Prostate gland (tissue), 2 donors: ENCODE measurements around the gene SAP30. TPM values are rescaled to one million over a fixed set of nuclear protein-coding genes. Genes with fewer than 3 reads are reported as not detected.

Source experiments
- DNase-seq: peaks from one replicate; pipeline ENCODE4 v3.0.0-alpha.2; 2019; ENCODE audit warnings: low spot score
- H3K27ac ChIP-seq, 2 donors: fragments of 200-600 bp; sonication (generic); 2 replicates each; pipeline ENCODE4 v1.5.1; 2017 to 2019
- H3K27me3 ChIP-seq: fragments of 200-600 bp; sonication (generic); replicated peaks from 2 replicates; pipeline ENCODE4 v1.5.1; 2019; ENCODE audit not compliant: insufficient read depth
- H3K36me3 ChIP-seq, 2 donors: fragments of 200-600 bp; sonication (generic); 1 replicate in 1 of 2; 2 replicates in 1 of 2; pipeline versions ENCODE4 v1.5.1 to v1.8.1; 2017 to 2019
- H3K4me1 ChIP-seq: fragments of 200-600 bp; sonication (generic); replicated peaks from 2 replicates; pipeline ENCODE4 v1.5.1; 2019
- H3K4me3 ChIP-seq, 2 donors: fragments of 200-600 bp; sonication (generic); 2 replicates each; pipeline ENCODE4 v1.5.1; 2017 to 2019
- H3K9me3 ChIP-seq: fragments of 200-600 bp; sonication (generic); 2 replicates; pipeline ENCODE4 v1.5.1; 2017
- CTCF ChIP-seq, 4 experiments: fragments of 200-600 bp in 2 of 4; fragments of 450-650 bp in 2 of 4; sonication (generic) in 2 of 4; IDR thresholded peaks; 1 replicate in 3 of 4; 2 replicates in 1 of 4; pipeline ENCODE4 v1.5.1; 2016 to 2019; ENCODE audit warnings: antibody characterized with exemption in 4 of 4, mild to moderate bottlenecking in 2 of 4, moderate library complexity in 2 of 4
- POLR2A ChIP-seq: fragments of 450-650 bp; IDR thresholded peaks from one replicate; pipeline ENCODE4 v1.6.1; 2016; ENCODE audit warnings: antibody characterized with exemption, mild to moderate bottlenecking
- POLR2AphosphoS5 ChIP-seq: sonication (generic); formaldehyde crosslinking; IDR thresholded peaks from one replicate; pipeline ENCODE4 v1.6.1; 2017; ENCODE audit warnings: antibody characterized with exemption
- WGBS: methylation state at CpG from one replicate; pipeline ENCODE4 v1.1.5; 2018; 5-methylcytosine and 5-hydroxymethylcytosine counted together
- intact Hi-C: fragments of 100-400 bp; cut with DNase I; formaldehyde crosslinking; loops from one replicate; pipeline ENCODE4 v1.14.2; 2022
- total RNA-seq, 2 donors: library from RNA; depleted of rRNA; stranded (reverse); fragments of >200 nt; gene quantifications; one replicate each; pipeline ENCODE4 v1.1.0, GENCODE V29; 2016

SAP30 gene
- total RNA-seq, 2 donors from 2014 or later = 34.9 to 39.0 TPM

GRCh38 chr4:173367285-173367684 is 3.5 kb upstream of the SAP30 start:
- TF ChIP-seq CTCF (IDR thresholded peaks at IDR 0.05) (no peak), POLR2A (no peak), POLR2AphosphoS5 (no peak)
- Histone ChIP-seq H3K4me1 (no peaks in the 10 kb centered on the region), H3K4me3 (no peak overlapping the region), H3K36me3 (no peaks in the 10 kb centered on the region), H3K27ac (no peak overlapping the region), H3K27me3 (no peaks in the 10 kb centered on the region), H3K9me3 (no peaks in the 10 kb centered on the region)
- intact Hi-C loops = no loop called here
- DNase-seq = no peak

- no peak overlapping the region for H3K27ac ChIP-seq
- H3K36me3 ChIP-seq = no peaks in the 10 kb centered on the region
- intact Hi-C loops = no loop called here
- H3K9me3 ChIP-seq = no peaks in the 10 kb centered on the region
- H3K27me3 ChIP-seq = no peaks in the 10 kb centered on the region
- TF ChIP-seq CTCF (IDR thresholded peaks at IDR 0.05) (no peak), POLR2AphosphoS5 (no peak), POLR2A (no peak)
- no peak for DNase-seq
- WGBS = 40% methylated on average over 4 of the region's 4 CpGs
- H3K4me3 ChIP-seq = no peak overlapping the region
- no peaks in the 10 kb centered on the region for H3K4me1 ChIP-seq
These were observed 2.8 kb upstream of the SAP30 start for GRCh38 chr4:173367946-173368345.

- no peaks in the 10 kb centered on the region for H3K9me3 ChIP-seq
- H3K27ac ChIP-seq = peak overlapping the region; percentile 94 to 97
- H3K36me3 ChIP-seq = no peaks in the 10 kb centered on the region
- DNase-seq = no peak
- H3K4me3 ChIP-seq = peak overlapping the region; percentile 81 to 92
- no peaks in the 10 kb centered on the region for H3K4me1 ChIP-seq
- 1% methylated on average over 14 of the region's 14 CpGs for WGBS
- TF ChIP-seq CTCF (IDR thresholded peaks at IDR 0.05) (no peak), POLR2A (no peak), POLR2AphosphoS5 (no peak)
- intact Hi-C loops = loop anchor here (1.0 kb wide), 1 partner anchor 36 kb away; the partner anchor contains the start of gene HMGB2
- H3K27me3 ChIP-seq = no peaks in the 10 kb centered on the region
These were observed 651 bp upstream of the SAP30 start for GRCh38 chr4:173370130-173370476.

- TF ChIP-seq POLR2A = peak; percentile 36
- TF ChIP-seq CTCF (IDR thresholded peaks at IDR 0.05) = no peak
- peak; percentile 74 for TF ChIP-seq POLR2AphosphoS5
- Histone ChIP-seq H3K4me1 (no peaks in the 10 kb centered on the region), H3K27ac (peak overlapping the region; percentile 88 to 97), H3K36me3 (no peaks in the 10 kb centered on the region), H3K27me3 (no peaks in the 10 kb centered on the region), H3K9me3 (no peaks in the 10 kb centered on the region), H3K4me3 (peak overlapping the region; percentile 81 to 92)
- DNase-seq = peak; percentile 71
- intact Hi-C loops = no loop called here
- WGBS = under 1% methylated on average over 57 of the region's 68 CpGs
These were observed 788 bp downstream of the SAP30 start for GRCh38 chr4:173371292-173372192.

- 94% methylated on average over 2 of the region's 2 CpGs for WGBS
- Histone ChIP-seq H3K9me3 (no peaks in the 10 kb centered on the region), H3K4me3 (no peak overlapping the region), H3K4me1 (no peaks in the 10 kb centered on the region), H3K27ac (no peak overlapping the region), H3K27me3 (no peaks in the 10 kb centered on the region), H3K36me3 (no peaks in the 10 kb centered on the region)
- intact Hi-C loops = no loop called here
- no peak for DNase-seq
- TF ChIP-seq POLR2A (no peak), CTCF (IDR thresholded peaks at IDR 0.05) (no peak), POLR2AphosphoS5 (no peak)
These were observed 3.8 kb downstream of the SAP30 start for GRCh38 chr4:173374588-173374987.
